HepG2 (cell line): ENCODE measurements around the gene ITGA2. TPM values are rescaled to one million over a fixed set of nuclear protein-coding genes. Genes with fewer than 3 reads are reported as not detected.

Experiments used
- ATF7 ChIP-seq, 2 experiments: fragments of 450-650 bp in 1 of 2; sonication (generic) in 1 of 2; formaldehyde crosslinking in 1 of 2; IDR thresholded peaks; 2 replicates each; pipeline versions ENCODE4 v1.4.0 to v1.6.1; 2016 to 2020; ENCODE audit warnings: antibody characterized with exemption in 1 of 2, mild to moderate bottlenecking in 1 of 2, missing genetic modification reagents in 1 of 2
- FOXO1 ChIP-seq: sonication (generic); formaldehyde crosslinking; IDR thresholded peaks from 2 replicates; pipeline ENCODE4 v1.4.0; 2020; ENCODE audit warnings: missing genetic modification reagents
- GABPB1 ChIP-seq: IDR thresholded peaks from 2 replicates; pipeline ENCODE4 v1.6.1; 2016; ENCODE audit warnings: mild to moderate bottlenecking, missing genetic modification reagents, moderate library complexity, missing compliant biosample characterization
- GATAD2A ChIP-seq: IDR thresholded peaks from 2 replicates; pipeline ENCODE4 v1.6.1; 2016
- JARID2 ChIP-seq: sonication (generic); formaldehyde crosslinking; IDR thresholded peaks from 2 replicates; pipeline ENCODE4 v1.8.1; 2023; ENCODE audit warnings: missing genetic modification reagents, inconsistent platforms; ENCODE audit not compliant: insufficient replicate concordance
- MAFG ChIP-seq: sonication (generic); formaldehyde crosslinking; IDR thresholded peaks from 2 replicates; pipeline ENCODE4 v1.5.1; 2020; ENCODE audit warnings: mild to moderate bottlenecking, missing genetic modification reagents
- MATR3 ChIP-seq: sonication (generic); formaldehyde crosslinking; IDR thresholded peaks from 2 replicates; pipeline ENCODE4 v1.4.0; 2020; ENCODE audit warnings: missing genetic modification reagents
- MED13 ChIP-seq: sonication (generic); formaldehyde crosslinking; IDR thresholded peaks from 2 replicates; pipeline ENCODE4 v1.5.0; 2020; ENCODE audit warnings: missing genetic modification reagents
- MLLT10 ChIP-seq: sonication (generic); formaldehyde crosslinking; IDR thresholded peaks from 2 replicates; pipeline ENCODE4 v1.4.0; 2020; ENCODE audit warnings: missing genetic modification reagents
- NCOA2 ChIP-seq: sonication (generic); formaldehyde crosslinking; IDR thresholded peaks from 2 replicates; pipeline ENCODE4 v1.8.0; 2022; ENCODE audit warnings: inconsistent platforms
- NFKBIZ ChIP-seq: IDR thresholded peaks from 2 replicates; pipeline ENCODE4 v1.6.1; 2018; ENCODE audit warnings: missing genetic modification reagents, missing compliant biosample characterization
- NKX3-1 ChIP-seq: sonication (generic); formaldehyde crosslinking; IDR thresholded peaks from 2 replicates; pipeline ENCODE4 v1.5.0; 2020; ENCODE audit warnings: missing genetic modification reagents
- PRPF4 ChIP-seq: fragments of 200-400 bp; formaldehyde crosslinking; IDR thresholded peaks from 2 replicates; pipeline ENCODE4 v1.6.1; 2016; ENCODE audit warnings: low read length, low read depth; ENCODE audit not compliant: poor library complexity, severe bottlenecking
- SETDB1 ChIP-seq: sonication (generic); formaldehyde crosslinking; IDR thresholded peaks from 2 replicates; pipeline ENCODE4 v1.5.1; 2020; ENCODE audit warnings: missing genetic modification reagents, mild to moderate bottlenecking, borderline replicate concordance
- TCF7 ChIP-seq: sonication (generic); IDR thresholded peaks from 2 replicates; pipeline ENCODE4 v1.6.1; 2016; ENCODE audit warnings: antibody characterized with exemption, low read depth
- ZFP62 ChIP-seq: sonication (generic); formaldehyde crosslinking; IDR thresholded peaks from 2 replicates; pipeline ENCODE4 v1.4.0; 2020; ENCODE audit warnings: missing genetic modification reagents
- ZMYM4 ChIP-seq: sonication (generic); formaldehyde crosslinking; IDR thresholded peaks from 2 replicates; pipeline ENCODE4 v1.8.1; 2023; ENCODE audit warnings: mild to moderate bottlenecking, missing genetic modification reagents
- ZNF329 ChIP-seq: sonication (generic); formaldehyde crosslinking; IDR thresholded peaks from 2 replicates; pipeline ENCODE4 v1.9.0; 2021; ENCODE audit warnings: low read depth, mild to moderate bottlenecking, missing genetic modification reagents
- ZNF468 ChIP-seq: sonication (generic); formaldehyde crosslinking; IDR thresholded peaks from 2 replicates; pipeline ENCODE4 v1.8.0; 2022; ENCODE audit warnings: mild to moderate bottlenecking, moderate library complexity, missing genetic modification reagents
- ZNF567 ChIP-seq: sonication (generic); formaldehyde crosslinking; IDR thresholded peaks from 2 replicates; pipeline ENCODE4 v1.8.1; 2023; ENCODE audit warnings: mild to moderate bottlenecking, missing genetic modification reagents, borderline replicate concordance
- ZNF644 ChIP-seq: IDR thresholded peaks from 2 replicates; pipeline ENCODE4 v1.6.1; 2016; ENCODE audit warnings: low read depth
- polyA plus RNA-seq, 8 experiments: library from polyadenylated mRNA; depleted of rRNA in 3 of 8; stranded (reverse) in 7 of 8; unstranded in 1 of 8; fragments of >200 nt; fragmentation: Illumina TruSeq in 4 of 8; extraction: Trizol in 4 of 8; gene quantifications; 2 replicates each; pipeline versions ENCODE4 v1.2.1 to v1.2.3, GENCODE V29; 2011 to 2016; ENCODE audit warnings: low read depth in 4 of 8, missing spikeins in 1 of 8, mixed read lengths in 1 of 8; ENCODE audit not compliant: insufficient read depth in 1 of 8
- total RNA-seq, 5 experiments: library from RNA; depleted of rRNA; stranded (reverse); fragments of >200 nt; fragmentation: Illumina TruSeq; extraction: Trizol; gene quantifications; 2 replicates each; pipeline ENCODE4 v1.2.3, GENCODE V29; 2016; ENCODE audit warnings: low read depth in 1 of 5
- TF ChIP-seq, protein P1 (sequence below): sonication (generic); formaldehyde crosslinking; IDR thresholded peaks from 2 replicates; pipeline ENCODE4 v1.8.1; 2023; ENCODE audit warnings: missing genetic modification reagents, inconsistent platforms, borderline replicate concordance
- TF ChIP-seq, protein P2 (sequence below): sonication (generic); formaldehyde crosslinking; IDR thresholded peaks from 2 replicates; pipeline ENCODE4 v1.5.0; 2020; ENCODE audit warnings: missing genetic modification reagents, mild to moderate bottlenecking, borderline replicate concordance
- TF ChIP-seq, protein P3 (sequence below): IDR thresholded peaks from 2 replicates; pipeline ENCODE4 v1.4.0; 2020; ENCODE audit warnings: mild to moderate bottlenecking, missing genetic modification reagents
- TF ChIP-seq, protein P4 (sequence below): fragments of 450-650 bp; IDR thresholded peaks from 2 replicates; pipeline ENCODE4 v1.6.1; 2017; ENCODE audit warnings: mild to moderate bottlenecking

The ITGA2 gene
- total and polyA plus RNA-seq, 2 of the 13 experiments (the other 11 are each of a cell fraction or from before 2014, with no cell fraction given): 15.8 to 58.3 TPM

DNA sequence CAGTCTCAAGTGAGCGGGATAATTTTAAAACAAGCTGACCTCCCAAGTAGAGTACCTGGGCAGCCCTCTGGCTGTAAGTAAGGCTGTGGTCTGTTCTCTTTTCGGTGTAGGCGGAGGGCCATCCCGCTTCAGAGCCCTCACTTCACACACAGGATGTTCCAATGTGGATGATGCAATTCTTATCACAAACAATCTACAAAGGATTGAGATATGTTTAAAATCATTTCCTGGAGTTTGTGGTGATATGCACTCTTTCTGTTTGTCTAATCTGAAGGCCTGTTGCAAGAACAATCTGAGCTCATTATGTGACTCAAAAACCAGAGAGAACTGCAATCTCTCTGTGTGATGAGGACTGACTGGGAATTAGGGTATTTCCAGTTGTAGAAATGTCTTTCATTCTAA is 42.5 kb downstream of the ITGA2 start (continued):
- TF ChIP-seq, protein P1, sequence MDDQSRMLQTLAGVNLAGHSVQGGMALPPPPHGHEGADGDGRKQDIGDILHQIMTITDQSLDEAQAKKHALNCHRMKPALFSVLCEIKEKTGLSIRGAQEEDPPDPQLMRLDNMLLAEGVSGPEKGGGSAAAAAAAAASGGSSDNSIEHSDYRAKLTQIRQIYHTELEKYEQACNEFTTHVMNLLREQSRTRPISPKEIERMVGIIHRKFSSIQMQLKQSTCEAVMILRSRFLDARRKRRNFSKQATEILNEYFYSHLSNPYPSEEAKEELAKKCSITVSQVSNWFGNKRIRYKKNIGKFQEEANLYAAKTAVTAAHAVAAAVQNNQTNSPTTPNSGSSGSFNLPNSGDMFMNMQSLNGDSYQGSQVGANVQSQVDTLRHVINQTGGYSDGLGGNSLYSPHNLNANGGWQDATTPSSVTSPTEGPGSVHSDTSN (CRISPR knock-in tag): no peak
- TF ChIP-seq SETDB1 (CRISPR knock-in tag): no peak
- no peak for TF ChIP-seq ZNF329 (CRISPR knock-in tag)
- peak; percentile 28; the same call in 1 of the 2 replicates for TF ChIP-seq GABPB1 (CRISPR knock-in tag)
- TF ChIP-seq NFKBIZ (CRISPR knock-in tag): peak; percentile 65; the same call in 1 of the 2 replicates
- peak; percentile 53; the same call in 1 of the 2 replicates for TF ChIP-seq ZMYM4 (CRISPR knock-in tag)
- no peak for TF ChIP-seq JARID2 (CRISPR knock-in tag)
- TF ChIP-seq MATR3 (CRISPR knock-in tag): no peak
- peak; percentile 34; the same call in 1 of the 2 replicates for TF ChIP-seq ZNF644 (CRISPR knock-in tag)
- TF ChIP-seq MLLT10 (CRISPR knock-in tag): no peak
- TF ChIP-seq ZNF468 (CRISPR knock-in tag): no peak
- TF ChIP-seq FOXO1 (CRISPR knock-in tag): peak; percentile 66; the same call in 1 of the 2 replicates
- peak; percentile 92 for TF ChIP-seq GATAD2A (CRISPR knock-in tag)
- TF ChIP-seq MAFG (CRISPR knock-in tag): no peak
- TF ChIP-seq PRPF4: no peak
- no peak for TF ChIP-seq NKX3-1 (CRISPR knock-in tag)
- TF ChIP-seq, protein P2, sequence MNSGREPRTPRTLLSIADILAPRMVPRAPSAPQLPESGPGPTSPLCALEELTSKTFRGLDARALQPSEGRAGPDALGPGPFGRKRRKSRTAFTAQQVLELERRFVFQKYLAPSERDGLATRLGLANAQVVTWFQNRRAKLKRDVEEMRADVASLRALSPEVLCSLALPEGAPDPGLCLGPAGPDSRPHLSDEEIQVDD (CRISPR knock-in tag): no peak
- peak; percentile 94 for TF ChIP-seq NCOA2 (CRISPR knock-in tag)
- TF ChIP-seq ZFP62 (CRISPR knock-in tag): no peak
- TF ChIP-seq ATF7 (IDR thresholded peaks at IDR 0.05): peak; percentile 49; the same call in 1 of the 2 replicates
- no peak for TF ChIP-seq ATF7 (CRISPR knock-in tag; IDR thresholded peaks at IDR 0.05)
- TF ChIP-seq TCF7: peak; percentile 64
- TF ChIP-seq, protein P3, sequence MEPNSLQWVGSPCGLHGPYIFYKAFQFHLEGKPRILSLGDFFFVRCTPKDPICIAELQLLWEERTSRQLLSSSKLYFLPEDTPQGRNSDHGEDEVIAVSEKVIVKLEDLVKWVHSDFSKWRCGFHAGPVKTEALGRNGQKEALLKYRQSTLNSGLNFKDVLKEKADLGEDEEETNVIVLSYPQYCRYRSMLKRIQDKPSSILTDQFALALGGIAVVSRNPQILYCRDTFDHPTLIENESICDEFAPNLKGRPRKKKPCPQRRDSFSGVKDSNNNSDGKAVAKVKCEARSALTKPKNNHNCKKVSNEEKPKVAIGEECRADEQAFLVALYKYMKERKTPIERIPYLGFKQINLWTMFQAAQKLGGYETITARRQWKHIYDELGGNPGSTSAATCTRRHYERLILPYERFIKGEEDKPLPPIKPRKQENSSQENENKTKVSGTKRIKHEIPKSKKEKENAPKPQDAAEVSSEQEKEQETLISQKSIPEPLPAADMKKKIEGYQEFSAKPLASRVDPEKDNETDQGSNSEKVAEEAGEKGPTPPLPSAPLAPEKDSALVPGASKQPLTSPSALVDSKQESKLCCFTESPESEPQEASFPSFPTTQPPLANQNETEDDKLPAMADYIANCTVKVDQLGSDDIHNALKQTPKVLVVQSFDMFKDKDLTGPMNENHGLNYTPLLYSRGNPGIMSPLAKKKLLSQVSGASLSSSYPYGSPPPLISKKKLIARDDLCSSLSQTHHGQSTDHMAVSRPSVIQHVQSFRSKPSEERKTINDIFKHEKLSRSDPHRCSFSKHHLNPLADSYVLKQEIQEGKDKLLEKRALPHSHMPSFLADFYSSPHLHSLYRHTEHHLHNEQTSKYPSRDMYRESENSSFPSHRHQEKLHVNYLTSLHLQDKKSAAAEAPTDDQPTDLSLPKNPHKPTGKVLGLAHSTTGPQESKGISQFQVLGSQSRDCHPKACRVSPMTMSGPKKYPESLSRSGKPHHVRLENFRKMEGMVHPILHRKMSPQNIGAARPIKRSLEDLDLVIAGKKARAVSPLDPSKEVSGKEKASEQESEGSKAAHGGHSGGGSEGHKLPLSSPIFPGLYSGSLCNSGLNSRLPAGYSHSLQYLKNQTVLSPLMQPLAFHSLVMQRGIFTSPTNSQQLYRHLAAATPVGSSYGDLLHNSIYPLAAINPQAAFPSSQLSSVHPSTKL (CRISPR knock-in tag): peak; percentile 91
- TF ChIP-seq ZNF567 (CRISPR knock-in tag): no peak
- TF ChIP-seq MED13 (CRISPR knock-in tag): no peak; the same call in 1 of the 2 replicates
- TF ChIP-seq, protein P4, sequence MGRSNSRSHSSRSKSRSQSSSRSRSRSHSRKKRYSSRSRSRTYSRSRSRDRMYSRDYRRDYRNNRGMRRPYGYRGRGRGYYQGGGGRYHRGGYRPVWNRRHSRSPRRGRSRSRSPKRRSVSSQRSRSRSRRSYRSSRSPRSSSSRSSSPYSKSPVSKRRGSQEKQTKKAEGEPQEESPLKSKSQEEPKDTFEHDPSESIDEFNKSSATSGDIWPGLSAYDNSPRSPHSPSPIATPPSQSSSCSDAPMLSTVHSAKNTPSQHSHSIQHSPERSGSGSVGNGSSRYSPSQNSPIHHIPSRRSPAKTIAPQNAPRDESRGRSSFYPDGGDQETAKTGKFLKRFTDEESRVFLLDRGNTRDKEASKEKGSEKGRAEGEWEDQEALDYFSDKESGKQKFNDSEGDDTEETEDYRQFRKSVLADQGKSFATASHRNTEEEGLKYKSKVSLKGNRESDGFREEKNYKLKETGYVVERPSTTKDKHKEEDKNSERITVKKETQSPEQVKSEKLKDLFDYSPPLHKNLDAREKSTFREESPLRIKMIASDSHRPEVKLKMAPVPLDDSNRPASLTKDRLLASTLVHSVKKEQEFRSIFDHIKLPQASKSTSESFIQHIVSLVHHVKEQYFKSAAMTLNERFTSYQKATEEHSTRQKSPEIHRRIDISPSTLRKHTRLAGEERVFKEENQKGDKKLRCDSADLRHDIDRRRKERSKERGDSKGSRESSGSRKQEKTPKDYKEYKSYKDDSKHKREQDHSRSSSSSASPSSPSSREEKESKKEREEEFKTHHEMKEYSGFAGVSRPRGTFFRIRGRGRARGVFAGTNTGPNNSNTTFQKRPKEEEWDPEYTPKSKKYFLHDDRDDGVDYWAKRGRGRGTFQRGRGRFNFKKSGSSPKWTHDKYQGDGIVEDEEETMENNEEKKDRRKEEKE: no peak
